Mesenchymal stem cell (in vitro differentiated cells and primary cell): ENCODE data around the gene TREM2.
A peak's percentile ranks its signal among the peaks of the same experiment; 100 is the strongest.

Source experiments
- DNase-seq: peaks from one replicate; pipeline ENCODE4 v3.0.0-alpha.2; 2013
- H2AFZ ChIP-seq: one replicate; pipeline ENCODE4 v1.6.1; 2013; ENCODE audit warnings: low read depth, mild to moderate bottlenecking, control low read depth, inconsistent platforms, low read length, moderate library complexity
- H2AK5ac ChIP-seq: 2 replicates; pipeline ENCODE4 v1.6.1; 2013; ENCODE audit warnings: low read length, moderate library complexity, mild to moderate bottlenecking, inconsistent platforms; ENCODE audit not compliant: severe bottlenecking
- H2BK120ac ChIP-seq: one replicate; pipeline ENCODE4 v1.6.1; 2013; ENCODE audit warnings: low read depth, mild to moderate bottlenecking, inconsistent platforms, low read length, moderate library complexity
- H2BK12ac ChIP-seq, 2 experiments: one replicate each; pipeline ENCODE4 v1.6.1; 2013; ENCODE audit warnings: inconsistent platforms in 2 of 2, low read length in 2 of 2, mild to moderate bottlenecking in 2 of 2, moderate library complexity in 2 of 2, control low read depth in 1 of 2
- H2BK15ac ChIP-seq: one replicate; pipeline ENCODE4 v1.6.1; 2013; ENCODE audit warnings: mild to moderate bottlenecking, low read depth, inconsistent platforms; ENCODE audit not compliant: poor library complexity, severe bottlenecking
- H2BK5ac ChIP-seq: 2 replicates; pipeline ENCODE4 v1.6.1; 2013; ENCODE audit warnings: low read depth, mild to moderate bottlenecking, low read length, control low read depth, inconsistent platforms; ENCODE audit not compliant: poor library complexity, severe bottlenecking
- H3K14ac ChIP-seq, 2 experiments: one replicate each; pipeline ENCODE4 v1.6.1; 2013; ENCODE audit warnings: inconsistent platforms in 2 of 2, low read length in 2 of 2, control low read depth in 1 of 2, mild to moderate bottlenecking in 1 of 2, moderate library complexity in 1 of 2
- H3K18ac ChIP-seq, 2 experiments: one replicate each; pipeline ENCODE4 v1.6.1; 2013; ENCODE audit warnings: inconsistent platforms in 2 of 2, low read length in 2 of 2, control low read depth in 1 of 2, low read depth in 1 of 2, mild to moderate bottlenecking in 1 of 2
- H3K23ac ChIP-seq, 2 experiments: one replicate each; pipeline ENCODE4 v1.6.1; 2013; ENCODE audit warnings: inconsistent platforms in 2 of 2, low read length in 2 of 2, mild to moderate bottlenecking in 2 of 2, moderate library complexity in 2 of 2, control low read depth in 1 of 2
- H3K27ac ChIP-seq: 2 replicates; pipeline ENCODE4 v1.5.1; 2013; ENCODE audit warnings: mild to moderate bottlenecking, moderate library complexity, low read length, control low read depth, inconsistent platforms; ENCODE audit not compliant: poor library complexity, severe bottlenecking
- H3K27me3 ChIP-seq, 2 experiments: 2 replicates each; pipeline versions ENCODE4 v1.6.1 to v1.7.0; 2013; ENCODE audit warnings: low read length in 2 of 2, mild to moderate bottlenecking in 2 of 2, moderate library complexity in 2 of 2, control low read depth in 1 of 2, inconsistent platforms in 1 of 2; ENCODE audit not compliant: control insufficient read depth in 1 of 2, insufficient read depth in 1 of 2
- H3K36me3 ChIP-seq, 2 experiments: 2 replicates each; pipeline versions ENCODE4 v1.6.1 to v1.7.0; 2013; ENCODE audit warnings: low read length in 2 of 2, control low read depth in 1 of 2, inconsistent platforms in 1 of 2, low read depth in 1 of 2, mild to moderate bottlenecking in 1 of 2; ENCODE audit not compliant: insufficient read depth in 2 of 2, control insufficient read depth in 1 of 2
- H3K4ac ChIP-seq, 2 experiments: one replicate each; pipeline ENCODE4 v1.6.1; 2013; ENCODE audit warnings: inconsistent platforms in 2 of 2, low read length in 2 of 2, mild to moderate bottlenecking in 2 of 2, moderate library complexity in 2 of 2, control low read depth in 1 of 2, low read depth in 1 of 2
- H3K4me1 ChIP-seq: 2 replicates; pipeline ENCODE4 v1.6.1; 2013; ENCODE audit warnings: low read depth, low read length, control low read depth; ENCODE audit not compliant: control insufficient read depth, insufficient read depth
- H3K4me2 ChIP-seq: 2 replicates; pipeline ENCODE4 v1.6.1; 2013; ENCODE audit warnings: low read length, mild to moderate bottlenecking, inconsistent platforms; ENCODE audit not compliant: poor library complexity, severe bottlenecking
- H3K4me3 ChIP-seq, 2 experiments: 2 replicates each; pipeline versions ENCODE4 v1.5.1 to v1.7.0; 2013; ENCODE audit warnings: low read length in 2 of 2, mild to moderate bottlenecking in 2 of 2, control low read depth in 1 of 2, low read depth in 1 of 2; ENCODE audit not compliant: insufficient read depth in 1 of 2
- H3K79me1 ChIP-seq: replicated peaks from 2 replicates; pipeline ENCODE4 v1.6.1; 2013; ENCODE audit warnings: mild to moderate bottlenecking, control low read depth, low read length, inconsistent platforms; ENCODE audit not compliant: poor library complexity, severe bottlenecking
- H3K9ac ChIP-seq: 2 replicates; pipeline ENCODE4 v1.7.0; 2013; ENCODE audit warnings: mild to moderate bottlenecking, low read length, moderate library complexity
- H3K9me3 ChIP-seq: 2 replicates; pipeline ENCODE4 v1.7.0; 2013; ENCODE audit warnings: mild to moderate bottlenecking, low read length; ENCODE audit not compliant: control insufficient read depth
- H4K8ac ChIP-seq: one replicate; pipeline ENCODE4 v1.6.1; 2013; ENCODE audit warnings: inconsistent platforms, mild to moderate bottlenecking, low read length, moderate library complexity
- H4K91ac ChIP-seq: one replicate; pipeline ENCODE4 v1.6.1; 2013; ENCODE audit warnings: mild to moderate bottlenecking, low read length, inconsistent platforms
- WGBS: methylation state at CpG from one replicate; pipeline ENCODE4 v1.1.7; 2013; ENCODE audit warnings: mixed read lengths; 5-methylcytosine and 5-hydroxymethylcytosine counted together

TREM2 gene

GRCh38 chr6:41155132-41155805 is 7.6 kb downstream of the TREM2 start:
- no peak overlapping the region for H4K8ac ChIP-seq
- H3K36me3 ChIP-seq: peaks cover 0 to 11% of the 10 kb centered on the region in 2 experiments
- H3K4me3 ChIP-seq: no peak overlapping the region
- H3K23ac ChIP-seq: no peak overlapping the region
- no peak overlapping the region for H3K18ac ChIP-seq
- no peak overlapping the region for H3K14ac ChIP-seq
- H2AFZ ChIP-seq: no peak overlapping the region
- WGBS: 54% methylated on average over 4 of the region's 7 CpGs
- no peak overlapping the region for H3K4ac ChIP-seq
- DNase-seq: peak; percentile 2
- peaks cover 12% of the 10 kb centered on the region for H3K4me1 ChIP-seq
- H2AK5ac ChIP-seq: no peak overlapping the region
- no peaks in the 10 kb centered on the region for H3K79me1 ChIP-seq
- H2BK15ac ChIP-seq: no peak overlapping the region
- H3K27me3 ChIP-seq: peaks cover 5 to 27% of the 10 kb centered on the region in 2 experiments
- H2BK12ac ChIP-seq: no peak overlapping the region
- H2BK120ac ChIP-seq: no peak overlapping the region
- H4K91ac ChIP-seq: no peak overlapping the region
- H3K27ac ChIP-seq: peak overlapping the region; percentile 52
- H2BK5ac ChIP-seq: no peak overlapping the region
- H3K4me2 ChIP-seq: no peak overlapping the region
- H3K9ac ChIP-seq: no peak overlapping the region
- no peaks in the 10 kb centered on the region for H3K9me3 ChIP-seq

- H3K4ac ChIP-seq: no peak within 1 kb of the TSS
- H2BK15ac ChIP-seq: no peak within 1 kb of the TSS
- no peak within 1 kb of the TSS for H2BK12ac ChIP-seq
- no peak within 1 kb of the TSS for H3K4me2 ChIP-seq
- H3K9me3 ChIP-seq: no peaks in the 10 kb centered on the region
- H3K4me1 ChIP-seq: peaks cover 12% of the 10 kb centered on the region
- no peak within 1 kb of the TSS for H4K8ac ChIP-seq
- peaks cover 0 to 14% of the 10 kb centered on the region in 2 experiments for H3K36me3 ChIP-seq
- no peak within 1 kb of the TSS for H2BK5ac ChIP-seq
- no peak for DNase-seq
- no peaks in the 10 kb centered on the region for H3K79me1 ChIP-seq
- H3K14ac ChIP-seq: no peak within 1 kb of the TSS
- 67% methylated on average over 5 of the region's 5 CpGs for WGBS
- peaks cover 5 to 23% of the 10 kb centered on the region in 2 experiments for H3K27me3 ChIP-seq
- no peak within 1 kb of the TSS for H3K23ac ChIP-seq
- no peak within 1 kb of the TSS for H2AK5ac ChIP-seq
- no peak within 1 kb of the TSS for H3K9ac ChIP-seq
- no peak within 1 kb of the TSS for H2AFZ ChIP-seq
- H3K18ac ChIP-seq: no peak within 1 kb of the TSS
- H4K91ac ChIP-seq: no peak within 1 kb of the TSS
- no peak within 1 kb of the TSS for H2BK120ac ChIP-seq
- no peak within 1 kb of the TSS for H3K4me3 ChIP-seq
- no peak within 1 kb of the TSS for H3K27ac ChIP-seq
These were observed 8.8 kb downstream of the TREM2 start, which contains the start of gene TREML1 for GRCh38 chr6:41153992-41154625. Gene TREML1, minus strand, starts transcription at chr6:41154347. Its CDS starts 59 bp downstream, at chr6:41154288.

- 83% methylated on average over 2 of the region's 4 CpGs for WGBS
- peaks cover 0 to 14% of the 10 kb centered on the region in 2 experiments for H3K36me3 ChIP-seq
- no peak overlapping the region for H4K91ac ChIP-seq
- H3K14ac ChIP-seq: no peak overlapping the region
- H3K4ac ChIP-seq: no peak overlapping the region
- no peak overlapping the region for H3K4me3 ChIP-seq
- no peak overlapping the region for H2BK5ac ChIP-seq
- no peak overlapping the region for H2AK5ac ChIP-seq
- no peak overlapping the region for H3K27ac ChIP-seq
- no peak overlapping the region for H3K23ac ChIP-seq
- DNase-seq: no peak
- H4K8ac ChIP-seq: no peak overlapping the region
- H3K79me1 ChIP-seq: no peaks in the 10 kb centered on the region
- H3K27me3 ChIP-seq: peaks cover 5 to 17% of the 10 kb centered on the region in 2 experiments
- no peak overlapping the region for H3K18ac ChIP-seq
- H3K9me3 ChIP-seq: no peaks in the 10 kb centered on the region
- H2AFZ ChIP-seq: no peak overlapping the region
- no peak overlapping the region for H2BK12ac ChIP-seq
- H3K4me1 ChIP-seq: peaks cover 12% of the 10 kb centered on the region
- H2BK120ac ChIP-seq: no peak overlapping the region
- H3K9ac ChIP-seq: no peak overlapping the region
- no peak overlapping the region for H2BK15ac ChIP-seq
- no peak overlapping the region for H3K4me2 ChIP-seq
These were observed 9.5 kb downstream of the TREM2 start for GRCh38 chr6:41153451-41153850.

GRCh38 chr6:41150671-41151070 is 12.2 kb downstream of the TREM2 start:
- no peak overlapping the region for H3K4ac ChIP-seq
- H2AK5ac ChIP-seq: no peak overlapping the region
- H3K27ac ChIP-seq: no peak overlapping the region
- H3K79me1 ChIP-seq: no peaks in the 10 kb centered on the region
- H3K4me2 ChIP-seq: no peak overlapping the region
- H2BK5ac ChIP-seq: no peak overlapping the region
- H3K23ac ChIP-seq: no peak overlapping the region
- H3K27me3 ChIP-seq: peaks cover 0 to 9% of the 10 kb centered on the region in 2 experiments
- H3K14ac ChIP-seq: no peak overlapping the region
- H3K36me3 ChIP-seq: peaks cover 0 to 14% of the 10 kb centered on the region in 2 experiments
- H3K18ac ChIP-seq: no peak overlapping the region
- H3K4me3 ChIP-seq: no peak overlapping the region
- H4K8ac ChIP-seq: no peak overlapping the region
- H2BK15ac ChIP-seq: no peak overlapping the region
- no peak overlapping the region for H2BK12ac ChIP-seq
- no peak overlapping the region for H3K9ac ChIP-seq
- H3K4me1 ChIP-seq: peaks cover 12% of the 10 kb centered on the region
- H4K91ac ChIP-seq: no peak overlapping the region
- no peaks in the 10 kb centered on the region for H3K9me3 ChIP-seq
- no peak for DNase-seq
- H2AFZ ChIP-seq: no peak overlapping the region
- H2BK120ac ChIP-seq: no peak overlapping the region
- WGBS: no CpG with 5 or more reads among the region's 1 CpG
